ENCODE results near the gene UTP4.

DNA sequence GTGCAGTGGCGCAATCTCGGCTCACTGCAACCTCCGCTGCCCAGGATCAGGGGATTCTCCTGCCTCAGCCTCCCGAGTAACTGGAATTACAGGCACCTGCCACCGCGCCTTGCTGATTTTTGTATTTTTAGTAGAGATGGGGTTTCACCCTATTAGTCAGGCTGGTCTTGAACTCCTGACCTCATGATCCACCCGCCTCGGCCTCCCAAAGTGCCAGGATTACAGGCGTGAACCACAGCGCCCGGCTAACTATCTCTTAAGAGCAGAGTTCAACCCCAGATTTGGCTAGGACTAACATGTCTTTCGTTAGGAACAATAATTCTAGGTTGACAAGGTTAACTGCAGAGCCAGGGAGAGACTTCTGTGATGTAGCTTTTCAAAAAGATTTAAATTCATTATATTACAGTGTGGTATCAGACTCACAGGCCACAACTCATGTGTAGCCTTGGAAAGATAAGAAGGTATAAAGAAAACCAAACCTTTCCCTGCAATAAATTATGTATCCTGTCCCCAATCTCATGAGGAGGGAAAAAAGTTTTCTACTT is 4.4 kb upstream of the UTP4 start:
- TF ChIP-seq TCF12 (IDR thresholded peaks at IDR 0.05; ENCODE audit: low read depth, low read length) (no peak), JUND (IDR thresholded peaks at IDR 0.05; ENCODE audit: low read length) (no peak), SIRT6 (IDR thresholded peaks at IDR 0.05; ENCODE audit: low read length) (no peak), SIX5 (IDR thresholded peaks at IDR 0.05; ENCODE audit: low read depth, low read length) (no peak), GTF2F1 (IDR thresholded peaks at IDR 0.05; ENCODE audit: borderline replicate concordance, low read depth, low read length) (no peak), EP300 (IDR thresholded peaks at IDR 0.05; ENCODE audit: borderline replicate concordance in 1 of 2, low read depth in 2 of 2, low read length in 2 of 2) (no peak), JUN (IDR thresholded peaks at IDR 0.05; ENCODE audit: low read depth, low read length) (no peak), CHD1 (IDR thresholded peaks at IDR 0.05; ENCODE audit: low read depth, low read length) (no peak), GABPA (IDR thresholded peaks at IDR 0.05; ENCODE audit: borderline replicate concordance, insufficient read depth, low read length) (no peak), YY1 (IDR thresholded peaks at IDR 0.05; ENCODE audit: low read depth, low read length) (no peak)
- TF ChIP-seq, protein P1, sequence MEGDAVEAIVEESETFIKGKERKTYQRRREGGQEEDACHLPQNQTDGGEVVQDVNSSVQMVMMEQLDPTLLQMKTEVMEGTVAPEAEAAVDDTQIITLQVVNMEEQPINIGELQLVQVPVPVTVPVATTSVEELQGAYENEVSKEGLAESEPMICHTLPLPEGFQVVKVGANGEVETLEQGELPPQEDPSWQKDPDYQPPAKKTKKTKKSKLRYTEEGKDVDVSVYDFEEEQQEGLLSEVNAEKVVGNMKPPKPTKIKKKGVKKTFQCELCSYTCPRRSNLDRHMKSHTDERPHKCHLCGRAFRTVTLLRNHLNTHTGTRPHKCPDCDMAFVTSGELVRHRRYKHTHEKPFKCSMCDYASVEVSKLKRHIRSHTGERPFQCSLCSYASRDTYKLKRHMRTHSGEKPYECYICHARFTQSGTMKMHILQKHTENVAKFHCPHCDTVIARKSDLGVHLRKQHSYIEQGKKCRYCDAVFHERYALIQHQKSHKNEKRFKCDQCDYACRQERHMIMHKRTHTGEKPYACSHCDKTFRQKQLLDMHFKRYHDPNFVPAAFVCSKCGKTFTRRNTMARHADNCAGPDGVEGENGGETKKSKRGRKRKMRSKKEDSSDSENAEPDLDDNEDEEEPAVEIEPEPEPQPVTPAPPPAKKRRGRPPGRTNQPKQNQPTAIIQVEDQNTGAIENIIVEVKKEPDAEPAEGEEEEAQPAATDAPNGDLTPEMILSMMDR (IDR thresholded peaks at IDR 0.05; ENCODE audit: control extremely low read depth in 1 of 3, insufficient read depth in 1 of 3, low read depth in 1 of 3, low read length in 3 of 3): no peak

Data from H1 (cell line).